Thyroid gland (tissue), 4 donors: ENCODE measurements around the gene SCO2. TPM values are rescaled to one million over a fixed set of nuclear protein-coding genes. Genes with fewer than 3 reads are reported as not detected.

Experiments used
- DNase-seq, 2 donors: peaks; one replicate each; pipeline ENCODE4 v3.0.0-alpha.2; 2019
- H3K27ac ChIP-seq, 3 donors: fragments of 200-600 bp; sonication (generic); 1 replicate in 2 of 3; 2 replicates in 1 of 3; pipeline ENCODE4 v1.5.1; 2016 to 2019; ENCODE audit warnings: mild to moderate bottlenecking in 1 of 3, moderate library complexity in 1 of 3
- H3K27me3 ChIP-seq: fragments of 200-600 bp; sonication (generic); one replicate; pipeline ENCODE4 v1.5.1; 2019
- H3K36me3 ChIP-seq, 2 donors: fragments of 200-600 bp; sonication (generic); one replicate each; pipeline ENCODE4 v1.5.1; 2016 to 2019
- H3K4me1 ChIP-seq, 2 donors: fragments of 200-600 bp; sonication (generic); one replicate each; pipeline ENCODE4 v1.5.1; 2017 to 2019
- H3K4me3 ChIP-seq, 3 donors: fragments of 200-600 bp; sonication (generic); replicated peaks in 1 of 3; 1 replicate in 2 of 3; 2 replicates in 1 of 3; pipeline ENCODE4 v1.5.1; 2016; ENCODE audit warnings: mild to moderate bottlenecking in 1 of 3
- H3K9me3 ChIP-seq: fragments of 200-600 bp; sonication (generic); one replicate; pipeline ENCODE4 v1.5.1; 2017
- CTCF ChIP-seq, 6 experiments: fragments of 200-600 bp in 3 of 6; fragments of 450-650 bp in 3 of 6; sonication (generic) in 3 of 6; IDR thresholded peaks; one replicate each; pipeline ENCODE4 v1.5.1; 2016 to 2019; ENCODE audit warnings: antibody characterized with exemption in 6 of 6, mild to moderate bottlenecking in 2 of 6, inconsistent platforms in 1 of 6, moderate library complexity in 1 of 6
- POLR2A ChIP-seq, 2 donors: fragments of 450-650 bp; IDR thresholded peaks; one replicate each; pipeline ENCODE4 v1.6.1; 2017; ENCODE audit warnings: antibody characterized with exemption in 2 of 2, mild to moderate bottlenecking in 2 of 2, moderate library complexity in 1 of 2
- WGBS, 2 donors: methylation state at CpG; one replicate each; pipeline ENCODE4 v1.1.5; 2017; 5-methylcytosine and 5-hydroxymethylcytosine counted together
- intact Hi-C: fragments of 100-400 bp; cut with DNase I; formaldehyde crosslinking; loops from one replicate; pipeline ENCODE4 v1.15.1; 2023
- total RNA-seq, 4 donors: library from RNA; depleted of rRNA; stranded (reverse); fragments of >200 nt; gene quantifications; one replicate each; pipeline ENCODE4 v1.2.3, GENCODE V29; 2016

Gene SCO2
- total RNA-seq, 4 donors from 2014 or later = 2.6 to 5.5 (median 2.9) TPM; not detected in 1

DNA sequence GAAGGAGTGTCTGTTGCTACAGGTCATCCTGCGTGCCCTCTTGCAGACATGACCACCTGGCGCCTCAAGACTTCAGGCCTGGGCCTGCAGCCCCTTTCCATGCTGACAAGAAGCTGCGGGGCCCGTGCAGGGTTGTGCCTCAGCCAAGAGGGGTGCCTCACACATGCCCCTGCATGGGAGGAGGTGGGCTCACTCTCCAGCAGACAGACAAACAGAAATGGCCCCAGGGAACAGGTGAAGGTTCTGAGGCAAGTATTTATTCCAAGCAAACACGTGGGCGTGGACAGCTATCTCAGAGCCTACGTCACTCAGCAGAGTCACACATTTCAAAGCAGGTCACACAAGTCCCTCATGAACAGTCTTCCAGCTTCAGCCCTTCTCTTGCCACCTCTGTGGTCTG is 43.2 kb upstream of the SCO2 start:
- 86 to 91% methylated on average over 7 of the region's 7 CpGs for WGBS, 2 donors
- peaks cover 5 to 11% of the 10 kb centered on the region in 2 donors for H3K36me3 ChIP-seq
- intact Hi-C loops = no loop called here
- TF ChIP-seq CTCF (IDR thresholded peaks at IDR 0.05) (no peak), POLR2A (IDR thresholded peaks at IDR 0.05) (no peak)
- H3K9me3 ChIP-seq = no peaks in the 10 kb centered on the region
- peaks cover 18 to 29% of the 10 kb centered on the region in 2 donors for H3K4me1 ChIP-seq
- no peaks in the 10 kb centered on the region for H3K27me3 ChIP-seq
- H3K27ac ChIP-seq = peak overlapping the region in 1 of 3 donors; percentile 47
- no peak for DNase-seq
- no peak overlapping the region for H3K4me3 ChIP-seq

DNA sequence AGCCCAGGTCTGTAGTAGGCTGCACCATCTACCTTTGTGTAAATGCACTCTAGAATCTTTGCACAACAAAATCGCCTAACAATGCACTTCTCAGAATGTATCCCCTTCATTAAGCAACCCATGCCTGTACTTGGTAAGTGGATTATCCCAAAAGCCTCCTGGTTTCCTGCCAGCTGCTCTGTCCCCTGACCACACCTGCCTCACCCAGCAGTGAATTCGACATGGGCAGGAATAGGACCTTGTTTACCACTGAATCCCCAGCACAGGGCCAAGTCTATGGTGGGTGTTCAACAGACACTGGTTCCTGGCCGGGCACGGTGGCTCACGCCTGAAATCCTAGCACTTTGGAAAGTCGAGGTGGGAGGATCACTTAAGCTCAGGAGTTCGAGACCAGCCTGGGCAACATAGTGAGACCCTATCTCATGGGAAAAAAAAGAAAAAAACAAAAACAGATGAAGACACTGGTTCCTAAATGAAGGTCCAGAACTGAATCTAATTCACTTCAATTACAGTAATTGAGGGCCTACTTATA is 42.4 kb upstream of the SCO2 start:
- H3K36me3 ChIP-seq = peaks cover 5 to 11% of the 10 kb centered on the region in 2 donors
- TF ChIP-seq POLR2A (IDR thresholded peaks at IDR 0.05) (no peak), CTCF (IDR thresholded peaks at IDR 0.05) (no peak)
- H3K9me3 ChIP-seq = no peaks in the 10 kb centered on the region
- H3K4me1 ChIP-seq = peaks cover 25 to 34% of the 10 kb centered on the region in 2 donors
- no peak for DNase-seq
- no peak overlapping the region for H3K27ac ChIP-seq
- 91 to 92% methylated on average over 7 of the region's 7 CpGs for WGBS, 2 donors
- H3K4me3 ChIP-seq = no peak overlapping the region
- intact Hi-C loops = no loop called here
- H3K27me3 ChIP-seq = no peaks in the 10 kb centered on the region

- H3K27ac ChIP-seq = peak overlapping the region in 1 of 3 donors; percentile 70
- peaks cover 0 to 4% of the 10 kb centered on the region in 2 donors for H3K36me3 ChIP-seq
- DNase-seq = no peak
- TF ChIP-seq CTCF (IDR thresholded peaks at IDR 0.05) (no peak), POLR2A (IDR thresholded peaks at IDR 0.05) (no peak)
- intact Hi-C loops = no loop called here
- 90 to 91% methylated on average over 11 of the region's 11 CpGs for WGBS, 2 donors
- no peak overlapping the region for H3K4me3 ChIP-seq
- H3K27me3 ChIP-seq = no peaks in the 10 kb centered on the region
- H3K4me1 ChIP-seq = peaks cover 15 to 16% of the 10 kb centered on the region in 2 donors
- H3K9me3 ChIP-seq = no peaks in the 10 kb centered on the region
These were observed 38.9 kb upstream of the SCO2 start for GRCh38 chr22:50564289-50564688.

- 18 to 21% methylated on average over 17 of the region's 17 CpGs for WGBS, 2 donors
- peak overlapping the region; percentile 52 to 82 (median 70) for H3K27ac ChIP-seq
- peak overlapping the region in 2 of 3 donors; percentile 37 to 40 for H3K4me3 ChIP-seq
- peak; percentile 19 to 49 for DNase-seq
- H3K9me3 ChIP-seq = no peaks in the 10 kb centered on the region
- peaks cover 11 to 12% of the 10 kb centered on the region in 2 donors for H3K4me1 ChIP-seq
- no peak for TF ChIP-seq CTCF (IDR thresholded peaks at IDR 0.05)
- no peak for TF ChIP-seq POLR2A (IDR thresholded peaks at IDR 0.05)
- peaks cover 0 to under 1% of the 10 kb centered on the region in 2 donors for H3K36me3 ChIP-seq
- no peaks in the 10 kb centered on the region for H3K27me3 ChIP-seq
- intact Hi-C loops = no loop called here
These were observed 38.2 kb upstream of the SCO2 start for GRCh38 chr22:50563413-50564160.
